ENCODE measurements around the gene ZBTB33.
A peak's percentile ranks its signal among the peaks of the same experiment; 100 is the strongest.

Gene ZBTB33

DNA sequence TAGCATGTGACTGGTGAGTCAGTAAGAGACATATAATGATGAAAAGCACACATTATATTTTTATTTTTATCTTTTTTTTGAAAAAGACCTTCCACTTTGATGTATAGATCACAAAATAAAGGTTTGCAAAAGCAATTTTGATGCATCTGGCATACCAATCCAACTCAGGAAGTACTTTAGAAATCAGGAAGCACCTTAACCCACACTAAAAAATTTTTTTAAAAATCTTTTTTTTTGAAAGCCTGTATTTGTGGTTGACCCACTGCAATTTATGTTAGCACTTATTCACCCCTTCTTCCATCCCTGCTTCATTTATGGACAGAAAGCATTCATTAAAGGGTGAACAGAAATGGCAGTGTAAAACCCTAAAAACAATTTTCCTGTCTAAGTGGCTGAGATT lies 44.0 kb downstream of the ZBTB33 start:
- TF ChIP-seq, protein P1, sequence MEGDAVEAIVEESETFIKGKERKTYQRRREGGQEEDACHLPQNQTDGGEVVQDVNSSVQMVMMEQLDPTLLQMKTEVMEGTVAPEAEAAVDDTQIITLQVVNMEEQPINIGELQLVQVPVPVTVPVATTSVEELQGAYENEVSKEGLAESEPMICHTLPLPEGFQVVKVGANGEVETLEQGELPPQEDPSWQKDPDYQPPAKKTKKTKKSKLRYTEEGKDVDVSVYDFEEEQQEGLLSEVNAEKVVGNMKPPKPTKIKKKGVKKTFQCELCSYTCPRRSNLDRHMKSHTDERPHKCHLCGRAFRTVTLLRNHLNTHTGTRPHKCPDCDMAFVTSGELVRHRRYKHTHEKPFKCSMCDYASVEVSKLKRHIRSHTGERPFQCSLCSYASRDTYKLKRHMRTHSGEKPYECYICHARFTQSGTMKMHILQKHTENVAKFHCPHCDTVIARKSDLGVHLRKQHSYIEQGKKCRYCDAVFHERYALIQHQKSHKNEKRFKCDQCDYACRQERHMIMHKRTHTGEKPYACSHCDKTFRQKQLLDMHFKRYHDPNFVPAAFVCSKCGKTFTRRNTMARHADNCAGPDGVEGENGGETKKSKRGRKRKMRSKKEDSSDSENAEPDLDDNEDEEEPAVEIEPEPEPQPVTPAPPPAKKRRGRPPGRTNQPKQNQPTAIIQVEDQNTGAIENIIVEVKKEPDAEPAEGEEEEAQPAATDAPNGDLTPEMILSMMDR (IDR thresholded peaks at IDR 0.05; ENCODE audit: low read depth, low read length, missing control alignments): no peak
- H3K4me3 ChIP-seq (ENCODE audit: low read depth, low read length): no peak overlapping the region
- in situ Hi-C loops (cut with HindIII; ENCODE audit: low pct_ligation_motif_present, low sequenced_read_pairs): no loop called here
- no peaks in the 10 kb centered on the region for H3K27me3 ChIP-seq (replicated peaks)
- DNase-seq: no peak
- no peaks in the 10 kb centered on the region for H3K36me3 ChIP-seq (replicated peaks)
- no peak overlapping the region for H3K27ac ChIP-seq

DNA sequence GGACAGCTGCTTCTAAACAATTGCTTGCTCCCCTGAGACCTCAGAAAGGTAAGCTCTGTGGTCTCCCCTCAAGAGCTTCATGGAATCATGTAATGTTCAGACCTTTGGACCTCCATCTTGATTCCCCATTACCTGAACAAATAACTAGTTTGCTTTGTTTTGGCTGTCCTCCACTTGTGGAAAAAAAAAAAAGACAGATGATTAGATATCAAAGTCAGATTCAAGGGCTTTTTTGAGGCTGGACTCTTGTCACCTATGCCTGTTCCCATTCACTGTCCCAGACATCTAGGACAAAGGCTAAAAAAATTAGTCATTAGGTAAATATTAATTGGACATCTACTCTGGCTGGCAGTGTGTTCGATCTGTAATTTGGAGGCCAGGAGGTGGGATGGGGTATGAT lies 47.3 kb downstream of the ZBTB33 start:
- DNase-seq: no peak
- no peaks in the 10 kb centered on the region for H3K27me3 ChIP-seq (replicated peaks)
- no peak overlapping the region for H3K27ac ChIP-seq
- TF ChIP-seq, protein P1 (IDR thresholded peaks at IDR 0.05; ENCODE audit: low read depth, low read length, missing control alignments): no peak
- H3K36me3 ChIP-seq (replicated peaks): no peaks in the 10 kb centered on the region
- in situ Hi-C loops (cut with HindIII; ENCODE audit: low pct_ligation_motif_present, low sequenced_read_pairs): no loop called here
- no peak overlapping the region for H3K4me3 ChIP-seq (ENCODE audit: low read depth, low read length)

DNA sequence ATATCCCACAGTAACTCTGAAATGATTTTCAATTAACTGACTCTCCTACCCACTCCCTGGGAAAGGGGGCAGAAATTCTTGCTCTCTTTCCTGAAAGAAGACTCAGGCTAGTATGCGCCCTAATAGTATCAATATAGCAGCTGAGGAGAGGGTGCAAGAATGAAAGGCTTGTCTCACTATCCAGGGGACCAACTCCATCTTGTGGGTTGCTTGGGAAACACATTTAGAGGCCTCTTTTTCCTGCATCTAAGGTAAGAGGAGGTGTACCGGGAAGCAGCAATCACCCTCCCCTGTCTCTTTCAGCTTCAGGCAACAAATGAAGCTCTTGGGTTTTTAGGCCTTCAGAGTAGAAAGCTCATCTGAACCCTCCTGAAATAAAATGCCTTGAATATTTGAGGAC lies 49.3 kb downstream of the ZBTB33 start:
- Histone ChIP-seq H3K27me3 (replicated peaks) (no peaks in the 10 kb centered on the region), H3K36me3 (replicated peaks) (no peaks in the 10 kb centered on the region), H3K27ac (no peak overlapping the region), H3K4me3 (ENCODE audit: low read depth, low read length) (no peak overlapping the region)
- TF ChIP-seq, protein P1 (IDR thresholded peaks at IDR 0.05; ENCODE audit: low read depth, low read length, missing control alignments): peak; percentile 23
- in situ Hi-C loops (cut with HindIII; ENCODE audit: low pct_ligation_motif_present, low sequenced_read_pairs): no loop called here
- no peak for DNase-seq

DNA sequence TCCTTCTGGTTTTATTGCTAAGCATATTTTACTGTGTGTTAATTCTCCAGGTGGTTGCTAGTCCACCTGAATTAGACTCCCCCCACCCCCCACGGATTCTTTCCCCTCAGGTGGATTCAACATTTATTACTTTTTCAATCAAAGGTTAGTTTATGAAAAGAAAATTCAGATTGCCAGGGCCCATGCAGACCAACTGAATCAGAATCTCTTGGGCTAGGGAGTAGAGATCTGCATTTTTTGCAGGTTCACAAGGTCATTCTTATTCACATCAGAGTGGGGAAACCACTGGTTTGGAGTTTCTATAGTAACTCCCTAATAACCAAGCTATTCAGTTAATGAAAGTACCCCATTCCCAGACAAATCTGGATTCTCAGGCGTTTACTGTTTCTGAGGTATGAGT lies 50.9 kb downstream of the ZBTB33 start:
- H3K36me3 ChIP-seq (replicated peaks): no peaks in the 10 kb centered on the region
- no peak overlapping the region for H3K4me3 ChIP-seq (ENCODE audit: low read depth, low read length)
- TF ChIP-seq, protein P1 (IDR thresholded peaks at IDR 0.05; ENCODE audit: low read depth, low read length, missing control alignments): no peak
- DNase-seq: no peak
- H3K27ac ChIP-seq: no peak overlapping the region
- no peaks in the 10 kb centered on the region for H3K27me3 ChIP-seq (replicated peaks)
- in situ Hi-C loops (cut with HindIII; ENCODE audit: low pct_ligation_motif_present, low sequenced_read_pairs): no loop called here

DNA sequence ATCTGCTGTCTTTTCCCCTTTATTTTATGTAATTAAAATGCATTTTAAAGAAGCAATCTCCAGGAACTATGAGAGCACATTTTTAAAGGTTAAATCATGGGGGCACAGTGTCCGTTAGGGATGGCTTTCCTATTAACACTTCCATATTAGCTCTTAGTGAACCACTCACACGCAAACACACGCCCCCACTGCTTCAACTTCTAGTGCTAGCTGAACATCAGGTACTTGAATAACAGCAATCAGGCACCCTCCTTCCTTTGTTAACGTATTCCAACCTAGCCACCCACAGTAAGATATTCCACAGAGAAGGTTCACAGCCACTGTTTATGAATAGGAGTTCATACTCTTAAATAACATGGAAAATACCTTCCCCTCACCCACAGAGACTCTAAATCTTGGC lies 51.3 kb downstream of the ZBTB33 start:
- no peak overlapping the region for H3K4me3 ChIP-seq (ENCODE audit: low read depth, low read length)
- H3K27me3 ChIP-seq (replicated peaks): no peaks in the 10 kb centered on the region
- no peak overlapping the region for H3K27ac ChIP-seq
- no peaks in the 10 kb centered on the region for H3K36me3 ChIP-seq (replicated peaks)
- in situ Hi-C loops (cut with HindIII; ENCODE audit: low pct_ligation_motif_present, low sequenced_read_pairs): no loop called here
- TF ChIP-seq, protein P1 (IDR thresholded peaks at IDR 0.05; ENCODE audit: low read depth, low read length, missing control alignments): no peak
- DNase-seq: no peak

DNA sequence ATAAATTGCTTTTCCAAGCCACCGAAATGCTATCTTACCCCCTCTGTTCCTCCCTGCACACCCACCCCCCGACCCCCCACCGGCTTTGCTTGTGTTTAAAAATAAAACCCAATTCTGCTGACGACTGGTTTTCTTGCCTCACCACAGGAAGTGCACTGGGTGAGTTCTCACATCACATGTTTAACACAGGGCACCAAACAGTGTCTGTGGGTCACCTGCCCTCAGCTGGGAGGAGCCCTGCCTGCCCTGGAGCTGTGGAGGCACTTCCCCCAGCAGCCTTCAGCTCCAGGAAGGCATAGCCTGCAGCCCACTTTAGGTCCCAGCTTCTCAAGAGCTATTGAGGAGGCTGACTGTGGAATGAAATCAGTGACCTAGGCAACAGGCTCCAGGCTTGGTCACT lies 51.8 kb downstream of the ZBTB33 start:
- DNase-seq: no peak
- Histone ChIP-seq H3K27ac (no peak overlapping the region), H3K36me3 (replicated peaks) (no peaks in the 10 kb centered on the region), H3K4me3 (ENCODE audit: low read depth, low read length) (no peak overlapping the region), H3K27me3 (replicated peaks) (no peaks in the 10 kb centered on the region)
- TF ChIP-seq, protein P1 (IDR thresholded peaks at IDR 0.05; ENCODE audit: low read depth, low read length, missing control alignments): no peak
- in situ Hi-C loops (cut with HindIII; ENCODE audit: low pct_ligation_motif_present, low sequenced_read_pairs): no loop called here
